ENCODE data around the gene TSC22D4.
"Not testable (repeated sequence)": the region's sequence is repeated elsewhere in the genome, so short reads cannot be mapped to it uniquely, and the experiment has no call there.

The TSC22D4 gene

GRCh38 chr7:100472854-100473499 is 6.0 kb downstream of the TSC22D4 start:
- no peak for DNase-seq (ENCODE audit: low read depth in 2 of 2)

DNA sequence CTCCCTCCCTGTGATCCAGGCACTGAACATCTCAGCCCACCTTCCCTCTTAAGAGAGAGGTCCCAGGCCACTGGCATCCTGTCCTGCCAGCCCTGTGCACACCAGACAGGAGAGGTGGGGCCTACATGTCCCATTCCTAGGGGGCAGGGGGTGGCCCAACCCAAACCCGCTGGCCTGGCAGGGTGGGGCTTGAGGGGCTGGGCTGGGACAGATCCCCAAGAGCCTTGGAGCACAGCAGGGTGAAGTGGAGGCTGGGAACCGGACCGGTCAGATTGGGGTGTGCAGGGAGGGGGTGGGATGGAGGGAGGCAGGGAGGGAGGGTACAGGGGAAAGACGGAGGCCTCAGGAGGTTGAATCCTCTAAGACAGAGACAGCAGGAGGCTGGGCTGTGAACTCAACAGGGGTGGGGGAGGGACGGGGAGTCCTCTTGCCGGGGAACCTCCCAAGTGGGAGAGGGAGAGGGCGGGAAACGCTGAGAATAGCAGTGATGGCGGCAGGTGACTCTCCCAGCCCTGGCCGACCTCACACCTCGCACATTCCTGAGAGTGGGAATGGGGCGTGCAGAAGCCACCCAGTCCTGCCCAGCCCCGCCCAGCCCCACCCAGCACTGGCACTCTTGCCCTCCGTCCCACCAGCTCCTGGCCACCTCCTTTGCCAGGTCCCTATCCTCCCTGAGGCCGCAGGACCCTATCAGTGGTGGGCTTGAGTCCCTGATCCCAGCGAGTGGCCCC is 6.7 kb downstream of the TSC22D4 start:
- no peak for DNase-seq (ENCODE audit: low read depth in 2 of 2)

GRCh38 chr7:100471021-100471420 is 8.0 kb downstream of the TSC22D4 start:
- no peak for DNase-seq (ENCODE audit: low read depth in 2 of 2)

DNA sequence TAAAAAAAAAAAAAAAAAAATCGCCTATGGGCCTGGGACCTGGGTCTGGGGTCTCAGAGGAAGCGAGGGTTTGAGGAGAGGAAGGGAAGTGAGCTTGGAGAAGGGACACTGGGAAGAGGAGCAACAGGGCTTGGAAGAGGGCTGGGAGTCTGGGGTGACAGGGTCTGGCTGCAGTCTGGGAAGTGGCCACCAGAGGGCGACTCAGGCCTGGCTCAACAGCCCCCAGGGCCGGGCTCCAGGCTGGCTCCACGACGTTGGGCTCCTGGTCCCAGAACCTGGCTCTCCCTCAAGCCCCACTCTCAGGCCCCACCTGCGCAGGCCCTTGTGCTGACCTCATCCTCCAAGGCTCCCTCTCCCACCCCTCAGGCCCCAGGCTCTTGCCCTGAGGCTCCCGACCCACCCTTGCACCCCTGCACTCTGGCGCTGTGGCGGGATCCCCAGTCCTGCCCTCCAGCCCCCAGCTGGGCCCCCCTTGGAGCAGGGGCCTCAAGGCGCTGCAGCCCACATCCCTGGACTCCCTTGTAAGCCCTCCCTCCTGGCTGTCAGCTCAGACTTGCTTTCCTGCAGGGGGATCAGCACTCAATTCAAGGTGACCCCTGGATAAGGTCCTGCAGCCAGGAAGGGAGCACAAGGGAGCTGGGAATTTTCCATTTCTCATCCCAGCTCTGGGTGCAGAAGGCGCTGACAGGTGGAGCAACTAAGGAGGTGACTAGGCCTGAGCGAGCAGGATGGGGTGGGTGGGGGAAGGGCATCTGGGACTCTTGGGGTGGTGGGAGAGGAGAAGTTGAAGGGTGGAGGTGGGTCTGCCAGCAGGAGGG is 9.6 kb downstream of the TSC22D4 start:
- DNase-seq (ENCODE audit: low read depth in 2 of 2) = peak; percentile 73 to 84

DNA sequence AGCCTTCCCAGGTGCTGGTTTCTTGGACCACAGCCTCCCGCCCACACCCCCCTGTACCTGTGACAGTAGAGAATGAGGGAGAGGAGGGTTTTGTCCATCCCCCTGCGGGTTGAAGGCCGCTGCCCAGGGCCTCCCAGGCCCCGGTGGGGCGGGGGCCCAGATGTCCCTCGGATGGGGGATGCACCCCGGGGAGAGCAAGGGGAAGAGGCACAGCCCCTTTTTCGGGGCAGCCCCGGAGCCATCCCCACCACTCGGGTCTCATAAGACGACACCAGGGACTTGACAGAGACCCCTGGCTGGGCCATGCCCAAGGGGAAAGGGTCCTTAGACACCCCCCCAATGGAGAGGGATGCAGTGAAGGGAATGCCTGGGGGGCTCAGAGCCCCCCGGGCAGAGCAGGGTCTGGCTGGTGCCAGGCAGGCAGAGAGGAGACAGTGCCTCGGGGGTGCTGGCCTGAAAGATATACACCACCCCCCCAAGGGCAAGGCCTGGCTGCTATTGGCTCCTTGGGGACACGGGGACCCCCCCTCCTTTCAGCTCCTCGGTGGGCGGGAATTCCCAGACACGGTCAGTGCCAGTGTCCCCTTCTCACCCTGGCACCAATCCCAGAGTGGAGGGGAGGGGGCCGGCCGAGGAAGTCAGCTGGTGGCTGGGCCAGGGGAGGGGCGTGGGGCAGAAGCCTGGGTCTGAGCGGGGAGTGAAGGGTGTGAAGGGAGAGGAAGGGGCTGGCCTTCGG is 11.2 kb downstream of the TSC22D4 start:
- DNase-seq (ENCODE audit: low read depth in 2 of 2) = no peak

GRCh38 chr7:100466653-100467605 is 12.1 kb downstream of the TSC22D4 start:
- DNase-seq (ENCODE audit: low read depth in 2 of 2) = no peak

GRCh38 chr7:100465702-100466311 is 13.2 kb downstream of the TSC22D4 start:
- DNase-seq (ENCODE audit: low read depth in 2 of 2) = no peak

DNA sequence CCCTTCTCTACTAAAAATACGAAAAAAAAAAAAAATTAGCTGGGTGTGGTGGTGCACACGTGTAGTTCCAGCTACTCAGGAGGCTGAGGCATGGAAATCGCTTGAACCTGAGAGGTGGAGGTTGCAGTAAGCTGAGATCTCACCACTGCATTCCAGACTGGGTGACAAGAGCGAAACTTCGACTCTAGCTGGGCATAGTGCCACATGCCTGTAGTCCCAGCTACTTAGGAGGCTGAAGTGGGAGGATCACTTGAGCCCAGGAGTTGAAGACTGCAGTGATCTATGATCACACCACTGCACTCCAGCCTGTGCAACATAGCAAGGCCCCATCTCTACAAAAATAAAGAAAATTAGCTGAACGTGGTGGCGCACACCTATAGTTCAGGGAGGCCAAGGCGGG is 13.7 kb downstream of the TSC22D4 start:
- DNase-seq (ENCODE audit: low read depth in 2 of 2) = no peak

- DNase-seq (ENCODE audit: low read depth in 2 of 2) = no peak
These were observed 14.2 kb downstream of the TSC22D4 start for GRCh38 chr7:100464791-100465190.

- no peak for DNase-seq (ENCODE audit: low read depth in 2 of 2)
These were observed 14.8 kb downstream of the TSC22D4 start, which contains the start of gene SPACDR for GRCh38 chr7:100464210-100464660. Gene SPACDR, minus strand, starts transcription at chr7:100464260. Its CDS starts 235 bp downstream, at chr7:100464025.

DNA sequence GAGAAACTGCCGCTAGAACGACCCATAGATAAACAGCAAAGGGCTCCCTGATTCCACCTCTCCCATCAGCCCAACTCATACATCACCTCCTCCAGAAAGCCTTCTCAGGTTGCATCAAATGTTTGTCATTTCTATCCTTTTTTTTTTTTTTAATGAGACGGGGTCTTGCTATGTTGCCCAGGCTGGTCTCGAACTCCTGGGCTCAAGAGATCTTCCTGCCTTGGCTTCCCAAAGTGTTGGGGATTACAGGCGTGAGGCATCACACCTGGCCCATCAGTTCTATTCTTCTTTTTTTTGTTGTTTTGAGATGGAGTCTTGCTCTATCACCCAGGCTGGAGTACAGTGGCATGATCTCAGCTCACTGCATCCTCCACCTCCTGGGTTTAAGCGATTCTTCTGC is 22.0 kb downstream of the TSC22D4 start:
- no peak for DNase-seq (ENCODE audit: low read depth in 2 of 2)

DNA sequence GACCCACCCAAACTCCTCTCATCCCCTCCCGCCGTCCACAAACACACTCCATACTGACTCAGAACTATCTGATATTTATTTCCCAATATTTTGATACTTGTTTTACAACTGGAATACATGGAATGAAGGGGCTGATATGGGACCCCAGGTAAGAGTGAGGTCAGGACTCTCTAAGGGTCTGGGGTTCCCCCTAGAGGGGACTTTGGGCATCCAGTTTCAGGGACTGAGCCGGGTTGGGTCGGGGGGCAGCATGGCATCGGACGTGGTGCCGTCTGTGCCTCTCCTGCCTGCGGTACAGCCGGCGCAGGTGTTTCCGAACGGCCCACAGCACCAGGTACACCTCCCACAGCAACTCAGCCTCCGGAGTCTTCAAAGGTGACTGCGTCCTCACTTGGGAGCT is 22.5 kb downstream of the TSC22D4 start:
- DNase-seq (ENCODE audit: low read depth in 2 of 2) = no peak

DNA sequence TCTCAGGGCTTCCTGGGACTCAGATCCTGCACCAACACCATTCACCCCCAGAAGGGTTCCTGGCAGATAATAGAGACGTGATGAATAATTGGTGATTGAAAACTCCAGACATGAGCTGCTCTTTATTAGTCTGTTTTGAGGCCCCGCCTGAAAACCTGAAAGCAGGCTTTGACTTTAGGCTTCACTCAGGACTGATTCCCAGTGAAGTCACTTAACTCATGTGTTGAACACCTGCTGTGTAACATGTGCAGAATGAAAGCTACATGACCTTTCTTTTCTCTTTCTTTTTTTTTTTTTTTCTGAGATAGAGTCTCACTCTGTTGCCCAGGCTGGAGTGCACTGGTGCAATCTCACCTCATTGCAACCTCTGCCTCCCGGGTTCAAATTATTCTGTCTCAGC is 23.8 kb downstream of the TSC22D4 start:
- DNase-seq (ENCODE audit: low read depth in 2 of 2) = no peak

GRCh38 chr7:100453854-100454253 is 25.2 kb downstream of the TSC22D4 start:
- DNase-seq (ENCODE audit: low read depth in 2 of 2) = not testable (repeated sequence)

GRCh38 chr7:100452513-100452912 is 26.5 kb downstream of the TSC22D4 start:
- DNase-seq (ENCODE audit: low read depth in 2 of 2) = no peak

GRCh38 chr7:100449190-100449795 is 29.7 kb downstream of the TSC22D4 start:
- DNase-seq (ENCODE audit: low read depth in 2 of 2) = no peak

GRCh38 chr7:100447363-100447762 is 31.7 kb downstream of the TSC22D4 start:
- DNase-seq (ENCODE audit: low read depth in 2 of 2) = not testable (repeated sequence)

DNA sequence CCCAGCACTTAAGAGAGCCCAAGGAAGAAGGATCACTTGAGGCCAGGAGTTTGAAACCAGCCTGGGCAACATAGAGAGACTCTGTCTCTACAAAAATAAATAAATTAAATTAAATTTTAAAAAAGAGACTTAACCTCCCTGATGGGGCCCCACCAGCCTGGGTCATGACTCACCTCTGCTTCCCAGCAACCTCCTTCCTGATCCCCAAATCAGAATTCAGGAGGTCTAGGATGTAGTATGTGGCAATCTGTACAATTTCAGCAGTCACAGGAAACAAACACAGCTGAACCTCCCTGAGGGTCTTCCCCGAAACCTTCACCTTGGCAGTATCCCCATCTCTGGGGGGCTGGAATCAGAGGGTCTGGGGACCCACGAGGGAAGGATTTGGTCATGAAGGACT is 33.0 kb downstream of the TSC22D4 start:
- no peak for DNase-seq (ENCODE audit: low read depth in 2 of 2)
